Fibroblast of the conjunctiva (primary cell): ENCODE measurements around the gene DVL3.

Experiments
- DNase-seq: peaks from one replicate; pipeline ENCODE4 v3.0.0-alpha.2; 2010; ENCODE audit warnings: low read depth

Gene DVL3

GRCh38 chr3:184211297-184211696, 56.1 kb downstream of the DVL3 start:
- DNase-seq, result no peak

DNA sequence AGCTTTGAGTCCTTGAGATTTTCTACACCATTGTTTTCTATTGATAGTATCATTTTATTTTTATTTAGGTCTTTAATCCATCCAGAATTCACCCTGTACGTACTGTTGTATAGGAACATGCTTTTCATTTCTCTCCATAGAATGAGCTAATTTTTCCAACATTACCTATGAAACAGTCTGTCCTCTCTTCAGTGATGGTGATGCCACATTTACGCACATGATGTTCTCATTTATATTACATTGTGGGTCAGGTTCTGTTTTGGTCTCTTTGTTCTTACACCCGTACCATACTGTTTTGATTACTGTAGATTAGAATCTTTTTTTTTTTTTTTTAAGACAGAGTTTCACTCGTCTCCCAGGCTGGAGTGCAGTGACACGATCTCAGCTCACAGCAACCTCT, 56.5 kb downstream of the DVL3 start:
- no peak for DNase-seq

- no peak for DNase-seq
These were observed 63.6 kb downstream of the DVL3 start for GRCh38 chr3:184218814-184219213.

- DNase-seq, result no peak
These were observed 67.3 kb downstream of the DVL3 start for GRCh38 chr3:184222521-184222920.
